Activated naive CD4-positive, alpha-beta T cell (primary cell): Measurements from ENCODE around the gene STXBP5.

Experiments
- DNase-seq, 4 experiments: peaks; one replicate each; lab custom pipeline; 2025; lab: John Stamatoyannopoulos, UW

The STXBP5 gene

GRCh38 chr6:147178355-147178754 lies 25.9 kb upstream of the STXBP5 start:
- no peak for DNase-seq

- no peak for DNase-seq
Measured at GRCh38 chr6:147179809-147180208, 24.4 kb upstream of the STXBP5 start.

DNA sequence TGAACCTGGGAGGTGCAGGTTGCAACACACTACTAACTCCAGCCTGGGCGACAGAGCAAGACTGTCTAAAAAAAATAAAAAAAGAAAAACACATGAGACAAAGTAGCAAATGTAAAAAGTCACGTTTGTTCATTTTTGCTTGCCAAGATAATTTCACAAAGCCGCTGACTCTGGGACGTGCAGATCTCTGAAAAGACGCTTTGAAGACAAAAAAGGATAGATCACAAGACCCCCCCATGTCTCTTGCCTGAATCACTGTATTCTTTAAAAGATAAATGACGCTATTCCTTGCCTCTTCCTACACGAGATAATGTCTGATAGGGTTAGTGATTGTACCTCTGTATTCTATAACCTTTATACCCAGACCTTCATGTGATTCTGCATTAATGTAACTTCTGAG lies 23.3 kb upstream of the STXBP5 start:
- no peak for DNase-seq

DNA sequence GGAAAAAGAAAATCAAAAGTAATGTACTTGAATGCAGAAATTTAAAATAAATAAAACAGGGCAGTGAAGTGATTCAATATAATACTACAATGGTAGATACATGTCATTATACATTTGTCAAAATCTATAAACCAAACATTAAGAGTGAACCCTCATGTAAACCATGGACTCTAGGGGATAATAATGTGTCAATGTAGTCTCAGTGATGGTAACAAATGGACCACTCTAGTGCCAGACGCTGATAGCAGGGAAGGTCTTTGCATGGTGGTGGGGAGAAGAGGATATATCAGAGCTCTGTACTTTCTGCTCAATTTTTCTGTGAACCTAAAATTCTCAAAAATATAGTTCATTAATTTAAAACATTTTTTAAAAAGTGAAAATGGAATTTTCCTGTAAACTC lies 19.8 kb upstream of the STXBP5 start:
- no peak for DNase-seq

DNA sequence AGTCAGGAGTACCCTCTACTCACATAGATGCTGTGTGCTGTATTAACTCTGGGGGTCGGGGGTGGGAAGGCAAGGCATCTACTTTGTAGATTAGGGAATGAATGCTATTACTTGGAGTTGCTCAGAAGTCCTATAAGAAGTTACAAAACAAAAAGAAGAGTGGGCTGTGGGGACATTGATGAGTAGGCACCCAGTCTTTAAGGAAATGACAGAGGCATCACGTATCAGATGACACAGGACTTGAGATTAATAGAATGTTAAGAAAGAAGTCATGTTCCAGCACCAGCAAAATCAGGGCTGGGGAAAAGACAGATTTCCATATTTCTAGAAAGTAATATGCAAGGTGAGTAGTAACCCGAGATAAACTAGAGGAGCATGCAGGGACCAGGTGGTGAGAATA lies 19.0 kb upstream of the STXBP5 start:
- no peak for DNase-seq

GRCh38 chr6:147190556-147190955 lies 13.7 kb upstream of the STXBP5 start:
- no peak for DNase-seq

DNA sequence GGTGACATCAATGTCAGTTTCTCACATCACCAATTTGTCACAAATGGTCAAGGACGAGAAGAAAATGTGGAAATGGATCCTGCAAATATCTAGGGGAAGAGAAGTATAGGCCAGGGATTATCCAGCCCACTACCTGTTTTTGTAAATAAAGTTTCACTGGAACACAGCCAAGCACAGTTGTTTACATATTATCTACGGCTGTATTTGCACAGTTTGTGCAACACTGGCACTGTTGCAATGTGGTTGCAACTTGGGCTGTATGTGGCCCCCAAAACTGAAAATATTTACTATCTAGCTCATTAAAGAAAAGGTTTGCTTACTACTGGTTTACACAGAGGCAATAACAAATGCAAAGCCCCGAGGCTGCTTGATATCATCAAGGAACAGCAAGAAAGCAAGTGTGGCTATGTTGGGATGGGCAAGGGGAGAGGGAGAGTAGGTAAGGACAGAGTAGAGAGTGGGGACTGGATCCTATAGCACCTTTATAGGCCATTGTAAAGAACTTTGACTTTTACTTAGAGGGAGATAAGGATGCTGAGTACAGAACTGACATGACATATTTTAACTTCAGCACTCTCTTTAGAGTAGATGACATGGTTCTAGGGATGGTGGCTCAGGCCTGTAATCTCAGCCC lies 11.8 kb upstream of the STXBP5 start:
- DNase-seq = no peak

DNA sequence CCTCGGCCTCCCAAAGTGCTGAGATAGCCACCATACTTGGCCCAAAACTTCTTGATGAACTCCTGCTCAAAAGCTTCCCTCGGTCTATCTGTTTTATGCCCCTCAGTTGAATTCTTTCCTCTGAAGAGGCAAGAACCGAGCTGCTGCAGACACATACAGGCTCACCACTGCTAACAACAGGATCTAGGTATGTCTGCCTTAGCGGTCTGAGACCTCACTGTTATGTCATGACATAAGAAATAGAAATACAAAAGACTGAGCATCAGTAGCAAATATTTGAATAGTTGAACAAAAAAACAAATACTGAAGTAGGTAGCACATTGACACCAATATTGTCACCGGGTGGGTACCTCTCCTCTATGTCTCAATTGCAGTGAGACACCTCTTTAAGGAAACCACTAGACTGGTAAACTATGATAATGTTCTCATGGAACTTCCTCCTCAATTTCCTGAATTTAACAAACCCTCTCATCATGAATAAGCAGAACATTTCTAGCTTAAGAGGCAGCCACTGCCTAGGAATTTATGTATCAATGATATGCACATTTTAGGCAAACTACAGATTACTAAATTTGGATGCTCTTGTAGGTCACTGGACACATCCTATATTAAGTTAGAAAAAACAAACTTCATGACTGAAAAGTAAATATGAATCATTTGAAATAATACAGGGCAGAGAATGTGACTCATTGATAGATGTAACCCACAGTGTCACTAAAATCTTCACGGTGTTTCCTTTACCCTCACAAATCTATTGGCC lies 9.4 kb upstream of the STXBP5 start:
- no peak for DNase-seq

DNA sequence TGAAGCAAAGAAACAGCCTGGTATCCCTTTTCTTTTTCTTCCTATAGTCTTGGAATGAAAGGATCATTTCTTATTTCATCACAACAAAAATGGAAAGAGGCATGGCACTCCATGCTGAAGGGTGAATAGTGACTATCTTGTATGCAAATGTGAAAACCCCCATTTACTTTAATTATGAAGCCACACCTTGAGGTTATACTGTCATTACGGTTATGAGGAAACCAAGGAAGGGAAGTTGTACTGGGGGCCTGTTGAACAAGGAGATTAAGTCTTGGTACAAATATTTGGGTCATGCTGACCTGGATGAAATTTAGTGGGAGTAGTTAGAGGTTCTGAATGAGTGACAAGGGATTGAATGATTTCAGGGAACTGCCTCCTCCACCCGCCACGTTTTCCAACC lies 8.7 kb upstream of the STXBP5 start:
- DNase-seq = no peak

DNA sequence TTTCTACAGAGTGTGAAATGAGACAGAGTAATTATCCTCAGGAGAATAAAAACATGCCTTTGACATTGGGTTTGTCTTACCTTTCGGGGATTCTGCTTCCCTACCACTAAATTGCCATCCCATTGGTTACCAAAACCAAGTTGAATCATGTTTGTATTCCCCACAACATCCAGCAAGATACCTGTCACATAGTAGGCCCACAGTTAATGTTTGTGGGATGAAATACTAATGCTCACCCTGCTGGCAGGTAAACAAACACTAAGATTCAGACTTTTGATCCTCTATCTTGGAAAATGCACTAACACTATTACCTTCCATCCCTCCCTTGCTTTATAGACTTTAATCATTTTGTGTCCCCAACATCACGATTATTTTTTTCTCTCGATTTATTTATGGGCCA lies 8.2 kb upstream of the STXBP5 start:
- DNase-seq = no peak

GRCh38 chr6:147200711-147201110 lies 3.5 kb upstream of the STXBP5 start:
- no peak for DNase-seq

DNA sequence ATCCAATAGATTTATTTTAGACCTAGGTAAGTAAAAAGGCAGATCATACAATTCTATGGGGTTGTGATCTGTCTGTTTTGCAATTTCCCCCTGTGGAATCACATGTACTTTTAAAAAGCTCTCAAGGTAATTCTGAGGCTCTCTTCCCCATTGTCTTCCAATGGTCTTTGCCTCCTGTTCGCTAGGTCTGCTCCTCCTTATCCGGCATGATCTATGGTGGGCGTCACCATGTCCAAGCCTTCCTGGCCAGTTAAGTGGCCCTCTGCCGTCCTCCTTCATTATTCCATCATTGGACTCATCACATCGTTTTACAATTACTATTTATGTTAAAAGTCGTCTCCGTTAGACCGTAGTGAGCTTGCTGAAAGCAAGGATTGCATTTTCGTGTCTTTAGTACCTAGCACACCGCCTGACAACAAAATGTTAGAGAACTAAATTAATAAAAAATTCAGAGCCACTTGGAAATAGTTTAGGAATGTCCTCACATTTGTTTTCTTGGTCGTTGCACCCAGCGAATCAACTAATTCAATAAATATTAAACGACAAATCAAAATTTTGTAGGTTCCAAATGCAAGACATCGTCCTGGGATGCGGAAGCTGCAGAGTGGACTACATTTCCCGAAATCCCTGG lies 2.2 kb upstream of the STXBP5 start:
- DNase-seq = no peak

- DNase-seq = peak; percentile 32 to 62 (median 47)
Measured at GRCh38 chr6:147202516-147203310, 1.5 kb upstream of the STXBP5 start.

DNA sequence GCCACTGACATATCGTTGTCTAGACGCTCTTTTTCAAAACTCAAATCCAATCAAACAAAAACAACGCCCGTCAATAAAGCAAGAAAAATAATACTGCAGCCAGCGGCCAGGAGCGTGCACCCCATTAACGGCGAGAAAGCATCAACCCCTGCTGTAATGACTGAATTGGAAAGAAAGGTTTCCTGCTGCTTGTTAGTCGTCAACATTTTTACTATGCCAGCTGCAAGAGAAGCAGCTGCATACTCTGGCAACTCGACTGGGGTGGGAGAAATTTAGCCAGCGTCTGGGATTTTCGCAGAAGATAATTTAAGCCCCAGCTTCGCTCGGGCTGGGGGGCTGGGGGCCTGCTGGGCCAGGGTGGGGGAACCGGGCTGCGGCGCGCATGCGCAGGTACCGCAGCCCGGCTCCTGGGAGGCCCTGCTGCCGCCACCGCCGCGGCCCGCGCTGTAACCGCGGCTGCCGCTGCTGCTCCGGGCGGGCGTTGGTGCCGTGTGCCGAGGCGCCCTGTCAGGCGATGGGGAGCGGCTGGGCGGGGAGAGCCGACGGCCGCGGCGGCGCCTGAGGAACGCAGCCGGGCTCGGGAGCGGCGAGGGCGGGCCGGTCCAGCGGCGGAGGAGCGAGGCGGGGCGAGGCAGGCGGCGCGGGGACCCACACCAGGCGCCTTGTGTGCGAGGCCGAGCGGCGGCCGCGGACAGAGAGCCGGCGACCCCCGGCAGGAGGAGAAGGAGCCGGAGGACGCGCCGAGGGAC lies 732 bp upstream of the STXBP5 start:
- peak; percentile 27 to 64 (median 44) for DNase-seq

DNA sequence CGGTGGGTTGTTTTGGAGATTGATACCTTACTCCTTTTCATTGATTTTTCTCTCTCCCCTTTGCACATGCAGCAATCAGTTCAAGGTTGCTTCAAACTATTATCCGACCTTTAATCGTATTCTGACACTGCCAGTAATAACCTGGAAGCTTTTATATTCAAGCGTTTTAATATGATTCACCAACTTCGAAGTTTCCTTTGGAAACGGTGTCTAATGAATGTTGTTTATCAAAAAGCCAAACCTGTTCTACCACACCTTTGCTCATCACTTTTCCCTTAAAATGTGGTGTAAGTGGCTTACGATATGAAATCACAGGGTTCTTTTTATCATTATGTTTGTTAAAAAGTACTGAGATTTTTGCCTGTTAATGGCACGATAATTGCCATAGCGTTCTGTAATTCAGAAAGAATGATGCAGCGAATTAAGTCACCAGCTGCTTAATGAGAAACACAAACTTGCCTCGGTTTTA lies 660 bp downstream of the STXBP5 start:
- no peak for DNase-seq

- no peak for DNase-seq
Measured at GRCh38 chr6:147205690-147206600, 1.7 kb downstream of the STXBP5 start.

DNA sequence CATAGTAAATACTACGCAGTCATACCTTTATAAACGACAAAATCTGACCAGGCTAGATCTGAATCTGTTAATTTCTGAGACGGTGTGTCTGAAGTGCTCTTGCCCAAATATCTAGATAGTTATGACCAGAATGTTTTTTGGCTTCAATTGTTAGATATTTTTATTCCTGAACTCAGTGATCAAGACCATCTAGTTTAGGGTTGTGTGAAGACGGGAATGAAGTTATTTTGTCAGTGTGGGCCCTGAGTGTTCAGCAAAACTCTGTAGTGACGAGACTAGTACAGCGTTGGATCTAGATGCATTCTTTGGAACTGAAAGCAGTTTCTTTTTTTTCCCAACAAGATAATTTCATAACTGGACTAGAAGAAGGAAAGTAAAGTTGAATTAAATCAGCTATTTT lies 3.1 kb downstream of the STXBP5 start:
- DNase-seq = no peak

- no peak for DNase-seq
Measured at GRCh38 chr6:147207837-147208754, 3.9 kb downstream of the STXBP5 start.

- DNase-seq = no peak
Measured at GRCh38 chr6:147209762-147210449, 5.7 kb downstream of the STXBP5 start.
